AG04450 (cell line): Measurements from ENCODE around the gene TM2D3. TPM values are rescaled to one million over a fixed set of nuclear protein-coding genes. Genes with fewer than 3 reads are reported as not detected.

ENCODE experiments used
- CTCF ChIA-PET: fragments of 300-600, 350-600 bp; formaldehyde crosslinking; extraction: SDS; loops from one replicate; lab custom pipeline; 2022; ENCODE audit warnings: antibody characterized with exemption, inconsistent platforms; lab: Charles Lee
- POLR2A ChIA-PET: fragments of 350-600 bp; formaldehyde crosslinking; extraction: SDS; loops from one replicate; lab custom pipeline; 2021; ENCODE audit warnings: antibody characterized with exemption, inconsistent platforms; lab: Yijun Ruan, JAX
- DNase-seq: peaks from one replicate; pipeline ENCODE4 v3.0.0-alpha.2; 2011; ENCODE audit warnings: low read depth, low spot score
- H3K27ac ChIP-seq: one replicate; pipeline ENCODE4 v1.5.1; 2012; ENCODE audit warnings: low read depth, low read length, control low read depth
- H3K27me3 ChIP-seq: one replicate; pipeline ENCODE4 v1.6.0; 2012; ENCODE audit warnings: low read length; ENCODE audit not compliant: control insufficient read depth, insufficient read depth
- H3K4me3 ChIP-seq: 2 replicates; pipeline ENCODE4 v1.5.1; 2011; ENCODE audit warnings: mild to moderate bottlenecking, low read depth, low read length, control low read depth
- H3K9me3 ChIP-seq: 2 replicates; pipeline ENCODE4 v1.5.1; 2012; ENCODE audit warnings: low read length; ENCODE audit not compliant: control insufficient read depth, insufficient read depth
- polyA plus RNA-seq: library from polyadenylated mRNA; depleted of rRNA; stranded (reverse); fragments of >200 nt; gene quantifications from 2 replicates; pipeline ENCODE4 v1.2.3, GENCODE V29; 2011
- TF ChIP-seq, protein P1 (sequence below): IDR thresholded peaks from 2 replicates; pipeline ENCODE4 v1.5.1; 2011; ENCODE audit warnings: low read depth, low read length, control low read depth, inconsistent platforms

The TM2D3 gene
- polyA plus RNA-seq, 1 experiment: 64.2 TPM

DNA sequence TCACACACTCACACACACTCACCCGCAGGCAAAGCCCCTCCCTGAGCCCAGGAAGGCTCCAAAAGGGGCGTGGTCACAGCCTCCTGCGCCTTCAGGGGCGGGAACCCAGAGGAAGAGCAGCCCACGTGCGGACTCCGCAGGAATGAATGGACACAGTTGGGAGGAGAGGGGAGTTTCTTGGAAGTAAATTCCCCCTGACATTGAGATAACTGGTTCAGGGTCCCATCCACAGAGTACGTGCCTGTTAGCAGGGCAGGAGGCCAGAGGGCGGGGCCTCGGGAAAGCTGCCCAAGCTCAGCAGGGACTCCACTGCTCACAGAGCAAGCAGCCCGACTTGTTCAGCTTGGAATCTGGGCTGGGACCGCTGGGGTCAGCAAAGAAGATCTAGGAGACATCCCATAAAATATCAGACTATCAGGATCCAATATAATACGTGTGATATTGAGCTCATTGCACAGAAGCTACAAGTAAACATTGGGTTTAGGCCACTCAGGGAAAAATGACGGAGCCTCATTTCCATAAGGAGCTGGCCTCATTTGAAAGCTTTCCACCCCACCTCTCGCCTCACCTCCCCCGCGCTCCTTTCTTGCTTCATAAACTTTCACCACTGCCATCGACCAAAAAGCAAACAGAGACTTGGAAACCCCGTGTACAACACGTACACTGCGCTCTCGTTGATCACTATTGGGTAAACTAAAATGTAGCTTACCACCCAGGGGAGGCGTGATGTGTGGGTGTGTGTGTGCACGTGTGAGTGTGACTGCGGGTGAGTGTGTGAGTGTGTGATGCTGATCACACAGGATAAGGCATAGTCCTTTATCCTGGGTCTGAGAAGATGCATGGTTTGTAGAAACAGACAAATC, 36.0 kb downstream of the TM2D3 start:
- peaks cover 4% of the 10 kb centered on the region for H3K27me3 ChIP-seq
- TF ChIP-seq, protein P1, sequence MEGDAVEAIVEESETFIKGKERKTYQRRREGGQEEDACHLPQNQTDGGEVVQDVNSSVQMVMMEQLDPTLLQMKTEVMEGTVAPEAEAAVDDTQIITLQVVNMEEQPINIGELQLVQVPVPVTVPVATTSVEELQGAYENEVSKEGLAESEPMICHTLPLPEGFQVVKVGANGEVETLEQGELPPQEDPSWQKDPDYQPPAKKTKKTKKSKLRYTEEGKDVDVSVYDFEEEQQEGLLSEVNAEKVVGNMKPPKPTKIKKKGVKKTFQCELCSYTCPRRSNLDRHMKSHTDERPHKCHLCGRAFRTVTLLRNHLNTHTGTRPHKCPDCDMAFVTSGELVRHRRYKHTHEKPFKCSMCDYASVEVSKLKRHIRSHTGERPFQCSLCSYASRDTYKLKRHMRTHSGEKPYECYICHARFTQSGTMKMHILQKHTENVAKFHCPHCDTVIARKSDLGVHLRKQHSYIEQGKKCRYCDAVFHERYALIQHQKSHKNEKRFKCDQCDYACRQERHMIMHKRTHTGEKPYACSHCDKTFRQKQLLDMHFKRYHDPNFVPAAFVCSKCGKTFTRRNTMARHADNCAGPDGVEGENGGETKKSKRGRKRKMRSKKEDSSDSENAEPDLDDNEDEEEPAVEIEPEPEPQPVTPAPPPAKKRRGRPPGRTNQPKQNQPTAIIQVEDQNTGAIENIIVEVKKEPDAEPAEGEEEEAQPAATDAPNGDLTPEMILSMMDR: no peak
- H3K9me3 ChIP-seq: no peaks in the 10 kb centered on the region; the same call in 1 of the 2 replicates
- POLR2A ChIA-PET: no interaction called here
- no peak overlapping the region for H3K27ac ChIP-seq
- 0 out of 2 replicates have a peak overlapping the region, but pooled peaks have one; percentile 12 for H3K4me3 ChIP-seq
- DNase-seq: no peak
- CTCF ChIA-PET: interaction anchor here (1.3 to 4.7 kb wide), 3 partner anchors 24 to 317 kb away, joined by 4 to 31 read pairs (median 5); no protein-coding TSS in a partner anchor

DNA sequence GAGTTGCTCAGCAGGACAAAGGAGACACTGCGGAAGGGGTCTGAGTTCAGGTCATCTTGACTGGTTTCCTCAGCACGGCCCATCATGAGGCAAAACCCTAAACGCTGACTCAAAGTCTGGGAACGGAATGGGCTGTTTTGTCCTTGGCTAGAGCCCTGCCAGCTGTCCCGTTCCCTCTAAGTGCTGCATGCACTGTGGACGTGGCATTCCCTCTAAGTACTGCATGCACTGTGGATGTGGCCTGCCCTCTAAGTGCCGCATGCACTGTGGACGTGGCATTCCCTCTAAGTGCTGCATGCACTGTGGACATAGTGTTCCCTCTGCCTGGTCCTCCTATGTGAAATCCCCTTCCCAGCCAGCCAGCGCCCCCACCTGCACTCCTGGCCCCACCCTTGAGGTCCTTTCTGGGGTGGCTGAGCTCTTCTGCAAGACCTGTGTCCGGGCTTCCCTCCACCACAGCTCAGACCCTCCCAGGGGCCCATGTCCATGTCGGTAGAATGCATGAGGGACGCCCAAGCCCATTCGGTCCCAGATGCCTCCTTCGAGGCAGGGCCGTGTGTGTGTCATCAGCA, 36.7 kb downstream of the TM2D3 start:
- H3K4me3 ChIP-seq: no peak overlapping the region
- CTCF ChIA-PET: interaction anchor here (1.3 to 4.7 kb wide), 3 partner anchors 25 to 316 kb away, joined by 4 to 31 read pairs (median 5); no protein-coding TSS in a partner anchor
- peaks cover 4% of the 10 kb centered on the region for H3K27me3 ChIP-seq
- DNase-seq: no peak
- H3K27ac ChIP-seq: no peak overlapping the region
- TF ChIP-seq, protein P1: no peak
- POLR2A ChIA-PET: no interaction called here
- H3K9me3 ChIP-seq: no peaks in the 10 kb centered on the region; the same call in 1 of the 2 replicates

- no peak for DNase-seq
- no peak overlapping the region for H3K27ac ChIP-seq
- ChIA-PET CTCF (interaction anchor here (1.9 to 4.7 kb wide), 2 partner anchors 26 to 315 kb away, joined by 5 to 31 read pairs; no protein-coding TSS in a partner anchor), POLR2A (no interaction called here)
- TF ChIP-seq, protein P1: no peak
- H3K27me3 ChIP-seq: peaks cover 9% of the 10 kb centered on the region
- H3K4me3 ChIP-seq: no peak overlapping the region
- H3K9me3 ChIP-seq: no peaks in the 10 kb centered on the region; the same call in 1 of the 2 replicates
These were observed 37.4 kb downstream of the TM2D3 start for GRCh38 chr15:101614761-101615160.

DNA sequence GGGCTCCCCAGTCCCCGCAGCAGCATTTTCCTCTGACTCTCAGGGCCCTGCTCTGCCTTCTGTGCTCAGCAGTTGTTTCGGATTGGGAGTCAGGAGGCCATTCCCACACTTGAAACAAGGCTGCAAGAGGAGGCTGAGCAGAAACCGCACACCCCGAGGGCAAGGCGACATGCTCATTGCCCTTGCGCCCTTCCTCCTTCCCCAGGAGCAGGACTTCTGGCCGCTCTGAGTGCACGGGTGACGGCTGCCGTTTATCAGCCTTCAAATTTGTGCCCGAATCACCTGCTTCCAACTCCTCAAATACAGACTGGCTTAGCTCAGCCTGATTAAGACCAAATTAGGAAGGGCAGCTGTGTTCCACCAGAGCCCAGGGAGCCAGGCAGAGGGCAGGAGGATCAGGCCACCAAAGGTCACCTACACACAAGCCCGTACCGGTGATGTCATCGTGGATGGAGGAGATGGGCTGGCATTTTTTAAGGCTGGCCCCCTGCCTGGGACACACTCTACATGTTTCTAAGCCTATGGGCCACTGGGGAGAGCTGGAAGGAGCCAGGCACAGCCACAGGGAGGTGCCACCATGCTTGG, 38.1 kb downstream of the TM2D3 start:
- Histone ChIP-seq H3K9me3 (no peaks in the 10 kb centered on the region; the same call in 1 of the 2 replicates), H3K27ac (no peak overlapping the region), H3K4me3 (no peak overlapping the region), H3K27me3 (peaks cover 10% of the 10 kb centered on the region)
- TF ChIP-seq, protein P1: no peak
- CTCF ChIA-PET: interaction anchor here (4.7 kb wide), 1 partner anchor 26 kb away, joined by 31 read pairs; no protein-coding TSS in a partner anchor
- DNase-seq: no peak
- POLR2A ChIA-PET: no interaction called here
